ENCODE data around the gene ARHGAP30.

ARHGAP30 gene

DNA sequence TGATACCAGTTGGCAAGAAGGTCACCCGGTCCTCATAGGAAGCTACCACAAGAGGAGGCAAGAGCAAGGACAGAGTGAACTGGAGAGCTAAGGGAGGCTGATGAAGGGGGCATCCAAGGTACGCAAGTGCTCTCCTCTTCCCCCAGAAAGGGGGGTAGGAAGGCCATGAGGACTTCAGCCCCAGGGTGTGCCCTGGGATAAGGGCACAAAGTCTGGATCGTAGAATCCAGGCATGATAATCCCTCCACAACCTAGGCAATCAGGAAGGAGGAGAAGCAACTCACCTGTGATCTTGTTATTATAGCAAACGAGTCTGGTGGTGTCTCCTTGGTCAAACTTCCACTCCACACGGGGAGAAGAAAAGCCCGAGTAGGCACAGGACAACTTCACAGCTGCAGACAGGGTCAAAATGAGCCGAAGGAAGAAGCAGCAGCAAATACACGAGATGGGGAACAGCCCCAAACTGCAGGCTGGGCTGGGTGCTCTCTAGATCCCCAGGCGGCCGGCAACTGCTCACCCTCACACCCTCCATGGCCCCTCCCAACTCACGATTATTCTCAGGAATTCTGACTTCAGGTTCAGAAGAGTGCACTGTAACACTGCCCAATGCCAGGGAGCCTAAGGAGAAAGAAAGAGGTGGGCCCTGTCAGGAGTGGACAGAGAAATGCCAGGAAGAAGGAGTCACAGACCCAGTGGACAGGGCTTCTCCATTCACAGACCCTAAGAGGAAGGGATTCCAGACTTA is 68.8 kb downstream of the ARHGAP30 start:
- TF ChIP-seq GATA2 (IDR thresholded peaks at IDR 0.05; ENCODE audit: low read depth, low read length) (no peak), GATA3 (IDR thresholded peaks at IDR 0.05; ENCODE audit: low read depth, low read length) (no peak)

DNA sequence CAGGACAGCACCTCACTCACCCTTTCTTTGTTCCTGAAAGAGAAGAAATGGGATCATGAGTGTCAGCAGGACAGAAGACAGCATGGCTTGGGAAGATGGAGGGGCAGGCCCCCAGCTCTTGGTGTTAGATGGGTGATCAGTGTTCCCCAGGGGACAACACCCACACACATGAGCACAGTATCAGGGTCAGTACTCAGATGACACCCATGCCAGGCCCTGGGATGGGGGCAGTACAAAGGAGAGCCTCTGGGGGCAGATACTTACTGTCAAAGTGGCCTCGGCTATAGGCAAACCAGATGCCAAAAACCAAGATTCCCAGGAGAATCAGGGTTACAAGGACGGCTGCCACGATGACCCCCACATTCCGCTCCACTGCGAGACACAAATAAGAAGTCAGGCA is 70.3 kb downstream of the ARHGAP30 start:
- TF ChIP-seq GATA2 (IDR thresholded peaks at IDR 0.05; ENCODE audit: low read depth, low read length), result no peak

DNA sequence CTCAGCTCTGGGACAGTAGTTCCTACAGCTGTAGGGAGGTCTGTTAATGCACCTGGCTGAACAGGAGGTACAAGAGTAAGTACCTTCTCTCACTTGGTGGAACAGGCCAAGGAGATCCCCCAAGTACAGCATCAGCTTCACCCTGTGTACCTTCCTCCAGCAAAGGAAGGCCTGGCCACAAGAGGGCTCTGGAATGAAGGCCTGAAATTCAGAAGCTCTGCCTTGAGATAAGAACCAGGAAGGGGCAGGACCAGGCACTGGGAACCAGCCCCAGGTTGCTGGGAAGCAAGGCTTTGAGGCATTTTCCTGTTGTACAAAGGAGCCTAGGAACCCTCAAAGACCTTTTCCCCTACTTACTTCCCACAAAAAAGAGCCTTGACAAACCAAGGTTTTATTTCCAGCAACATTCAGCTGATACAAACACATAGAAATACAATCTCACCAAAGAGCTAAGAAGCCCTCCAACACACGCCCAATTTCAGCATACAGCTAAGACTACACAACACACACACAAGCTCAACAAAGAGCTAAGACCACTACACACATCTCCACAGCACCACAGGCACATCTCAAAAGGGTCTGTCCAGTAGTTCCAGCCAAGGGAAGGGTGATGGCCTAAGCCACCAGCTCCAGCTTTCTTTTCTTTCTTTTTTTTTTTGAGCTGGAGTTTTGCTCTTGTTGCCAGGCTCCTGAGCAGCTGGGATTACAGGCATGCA is 72.2 kb downstream of the ARHGAP30 start:
- no peak for TF ChIP-seq GATA2 (IDR thresholded peaks at IDR 0.05; ENCODE audit: low read depth, low read length)
- TF ChIP-seq GATA3 (IDR thresholded peaks at IDR 0.05; ENCODE audit: low read depth, low read length), result no peak
